Brain pericyte (primary cell): Measurements from ENCODE around the gene NF2.

Experiments
- DNase-seq: peaks from one replicate; pipeline ENCODE4 v3.0.0-alpha.2; 2012; ENCODE audit warnings: low read depth, low spot score

NF2 gene

GRCh38 chr22:29702000-29702930, 98.8 kb downstream of the NF2 start:
- DNase-seq, result no peak

- DNase-seq, result no peak
Measured at GRCh38 chr22:29702931-29703501, 99.6 kb downstream of the NF2 start.

GRCh38 chr22:29703569-29704195, 100.2 kb downstream of the NF2 start:
- DNase-seq, result no peak

GRCh38 chr22:29704528-29705285, 101.3 kb downstream of the NF2 start:
- DNase-seq, result no peak

GRCh38 chr22:29705651-29706050, 102.2 kb downstream of the NF2 start:
- DNase-seq, result no peak

GRCh38 chr22:29706486-29706885, 103.1 kb downstream of the NF2 start:
- DNase-seq, result no peak

GRCh38 chr22:29707010-29707409, 103.6 kb downstream of the NF2 start:
- no peak for DNase-seq

- DNase-seq, result no peak
Measured at GRCh38 chr22:29707471-29707870, 104.0 kb downstream of the NF2 start.

GRCh38 chr22:29710193-29710592, 106.8 kb downstream of the NF2 start:
- no peak for DNase-seq

- no peak for DNase-seq
Measured at GRCh38 chr22:29710922-29711593, 107.6 kb downstream of the NF2 start.

- DNase-seq, result no peak
Measured at GRCh38 chr22:29712119-29712518, 108.7 kb downstream of the NF2 start.

- no peak for DNase-seq
Measured at GRCh38 chr22:29713156-29713727, 109.8 kb downstream of the NF2 start.

- DNase-seq, result no peak
Measured at GRCh38 chr22:29715240-29715639, 111.8 kb downstream of the NF2 start.

GRCh38 chr22:29715705-29716104, 112.3 kb downstream of the NF2 start:
- no peak for DNase-seq

- DNase-seq, result peak; percentile 40
Measured at GRCh38 chr22:29716814-29717545, 113.5 kb downstream of the NF2 start.

GRCh38 chr22:29717789-29718188, 114.4 kb downstream of the NF2 start:
- no peak for DNase-seq

- DNase-seq, result no peak
Measured at GRCh38 chr22:29718949-29719898, 115.8 kb downstream of the NF2 start.

- no peak for DNase-seq
Measured at GRCh38 chr22:29719899-29720645, 116.6 kb downstream of the NF2 start, which contains the start of gene CABP7. CABP7 (plus strand) TSS chr22:29720003; CDS start chr22:29720425, 422 bp downstream.
